ENCODE data around the gene HS6ST1.

HS6ST1 gene

DNA sequence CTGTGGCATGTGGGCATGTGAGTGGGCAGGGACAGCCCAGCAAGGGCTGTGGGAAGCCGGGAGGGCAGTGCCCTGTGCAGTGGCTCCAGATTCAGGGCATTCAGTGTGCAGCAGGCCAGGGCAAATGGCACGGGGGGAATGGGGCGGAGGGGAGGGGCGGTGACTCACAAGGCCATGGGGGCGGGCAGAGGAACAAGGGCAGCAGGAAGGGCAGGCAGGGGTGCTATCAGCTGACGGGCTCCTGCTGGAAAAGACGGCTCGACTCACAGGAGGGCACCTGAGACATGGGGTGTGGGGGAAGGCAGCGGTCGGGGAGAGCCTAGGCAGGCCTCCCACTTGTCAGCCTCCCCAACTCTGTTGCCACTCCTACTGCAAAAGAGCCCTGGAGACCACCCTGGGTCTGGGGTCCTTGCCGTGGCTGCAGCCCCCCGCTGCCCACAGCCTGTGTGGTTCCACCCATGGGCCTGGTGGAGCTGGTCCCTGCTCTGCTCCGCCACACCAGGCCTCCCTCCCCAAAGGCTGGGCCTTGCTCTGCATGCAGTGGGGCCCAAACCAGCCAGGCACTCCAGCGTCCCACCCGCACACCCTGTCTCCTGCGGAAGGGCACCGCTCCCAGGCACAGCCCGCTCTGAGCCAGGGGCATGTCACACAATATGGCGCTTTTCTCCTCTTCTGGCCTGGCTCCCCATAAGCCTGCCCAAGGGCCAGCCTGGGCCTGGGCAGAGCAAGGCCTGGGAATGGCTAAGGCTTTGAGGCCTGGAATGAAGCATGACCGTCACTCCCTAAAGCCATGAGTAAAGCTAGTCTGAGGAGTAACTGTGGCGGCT, 25.9 kb downstream of the HS6ST1 start:
- DNase-seq: no peak

DNA sequence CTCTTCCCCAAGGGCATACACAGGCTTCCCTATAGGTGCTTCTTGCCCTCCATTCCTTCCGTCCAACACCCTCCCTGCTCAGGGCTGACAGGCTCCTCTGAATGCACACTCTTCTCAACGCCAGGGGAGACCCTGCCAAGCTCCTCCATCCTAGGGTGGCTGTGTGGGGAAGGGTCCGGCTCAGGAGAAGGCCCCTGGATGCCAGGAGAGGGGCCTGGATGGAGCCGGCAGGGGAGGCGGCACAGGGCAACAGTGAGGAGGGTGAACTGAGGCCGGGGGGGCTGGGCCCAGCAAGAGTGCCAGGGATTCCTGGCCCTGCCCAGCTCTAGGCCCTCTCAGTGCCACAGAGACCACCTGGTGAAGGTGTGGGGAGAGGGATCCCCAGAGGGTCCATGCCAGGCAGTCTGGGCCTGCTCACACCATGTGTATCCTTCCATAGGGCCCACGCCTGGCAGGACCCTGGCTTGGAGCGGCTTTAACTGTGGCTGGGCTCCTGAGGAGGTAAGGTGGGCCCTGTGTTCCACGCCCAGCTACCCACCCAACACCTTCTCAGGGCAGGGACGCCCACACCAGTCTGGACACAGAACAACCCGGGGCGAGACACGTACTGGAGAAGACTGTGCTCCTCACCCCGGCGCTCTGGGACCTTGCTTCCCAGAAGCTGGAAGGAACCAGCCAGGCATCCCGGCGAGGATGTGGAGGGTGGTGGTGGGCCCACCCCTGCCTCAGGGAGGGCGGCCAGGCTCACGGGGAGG, 26.6 kb downstream of the HS6ST1 start:
- DNase-seq: no peak

DNA sequence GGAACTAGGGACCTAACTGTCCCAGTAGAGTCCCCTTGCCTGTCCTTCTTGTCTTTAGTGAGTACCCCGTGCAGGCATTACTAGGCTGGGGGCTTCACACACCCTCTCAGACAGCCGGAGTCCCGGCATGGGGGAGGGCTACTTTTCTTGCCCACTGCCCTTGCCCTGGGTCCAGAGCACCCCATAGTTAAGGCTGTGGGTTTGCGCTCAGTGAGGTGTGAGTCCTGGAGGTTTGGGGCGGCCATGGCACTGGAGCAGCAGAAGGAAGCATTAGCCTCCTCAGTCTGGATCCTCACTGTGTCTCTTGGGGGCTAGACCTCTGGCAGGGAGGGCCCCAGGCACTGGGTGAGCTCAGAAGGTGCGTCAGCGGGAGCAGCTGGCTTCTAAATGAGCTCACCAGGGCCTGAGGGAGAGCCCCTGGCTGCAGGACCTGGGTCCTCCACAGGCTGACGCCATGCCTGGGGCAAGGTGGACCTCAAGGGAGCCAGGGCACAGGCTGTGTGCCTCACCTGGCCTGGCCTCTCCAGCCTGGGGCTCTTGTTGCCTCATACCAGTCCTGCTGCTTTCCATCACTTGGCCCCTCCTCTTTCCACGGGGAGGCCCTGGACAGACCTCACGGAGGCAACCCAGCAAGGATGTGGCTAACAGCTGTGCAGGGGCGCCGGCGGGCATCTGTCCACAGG, 27.4 kb downstream of the HS6ST1 start:
- DNase-seq: no peak

DNA sequence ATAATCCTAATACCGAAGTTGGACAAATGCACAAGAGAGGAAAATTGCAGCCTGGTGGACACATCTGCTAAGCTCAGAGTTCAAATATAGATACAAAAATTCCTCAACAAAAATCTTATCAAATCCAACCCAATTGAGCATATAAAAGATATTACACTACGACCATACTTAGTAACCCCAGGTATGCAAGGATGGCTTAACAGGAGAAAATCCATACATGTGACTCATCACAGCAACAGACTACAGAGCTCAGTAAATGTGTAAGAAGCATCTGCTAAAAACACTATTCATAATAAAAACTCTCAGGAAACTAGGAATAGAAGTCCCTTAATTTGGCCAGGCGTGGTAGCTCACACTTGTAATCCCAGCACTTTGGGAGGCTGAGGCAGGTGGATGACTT, 28.3 kb downstream of the HS6ST1 start:
- DNase-seq: no peak

DNA sequence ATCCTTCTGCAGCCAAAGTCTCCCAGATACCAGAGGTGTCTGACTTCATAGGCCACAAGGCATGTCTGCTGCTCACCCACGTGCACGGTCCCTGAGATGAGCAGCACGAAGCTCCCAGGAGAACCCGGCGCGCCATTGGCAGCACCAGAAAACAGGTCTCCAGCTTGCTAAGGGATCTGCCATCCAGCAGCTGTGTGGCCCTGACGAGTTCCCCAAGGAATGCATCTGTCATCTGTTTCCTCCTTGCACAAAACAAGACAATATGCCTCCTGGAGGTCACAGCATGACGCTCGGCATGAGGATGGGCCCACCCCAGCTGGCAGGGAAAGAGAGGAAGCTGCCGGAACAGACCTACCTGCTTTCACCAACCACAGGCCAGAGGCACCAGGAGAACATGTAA, 29.2 kb downstream of the HS6ST1 start:
- peak; percentile 41 for DNase-seq

DNA sequence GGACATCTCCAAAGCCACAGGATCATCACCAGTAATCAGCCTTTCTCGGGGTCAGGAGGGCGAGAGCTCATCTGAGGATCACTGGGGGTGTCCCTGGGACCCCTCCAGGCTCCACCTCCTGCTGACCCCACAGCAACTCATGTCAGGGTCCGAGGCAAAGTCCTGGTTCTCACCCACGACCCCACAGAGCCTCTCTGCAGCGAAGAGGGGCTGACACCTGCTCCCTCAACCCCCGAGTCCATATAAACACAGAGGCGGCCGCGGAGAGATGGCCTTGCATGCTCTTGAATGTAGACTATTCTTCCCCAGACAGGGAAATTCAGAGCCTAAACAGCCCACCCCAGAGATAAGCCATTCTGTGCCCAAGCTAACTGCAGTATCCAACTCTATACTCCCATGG, 29.9 kb downstream of the HS6ST1 start:
- DNase-seq: no peak

DNA sequence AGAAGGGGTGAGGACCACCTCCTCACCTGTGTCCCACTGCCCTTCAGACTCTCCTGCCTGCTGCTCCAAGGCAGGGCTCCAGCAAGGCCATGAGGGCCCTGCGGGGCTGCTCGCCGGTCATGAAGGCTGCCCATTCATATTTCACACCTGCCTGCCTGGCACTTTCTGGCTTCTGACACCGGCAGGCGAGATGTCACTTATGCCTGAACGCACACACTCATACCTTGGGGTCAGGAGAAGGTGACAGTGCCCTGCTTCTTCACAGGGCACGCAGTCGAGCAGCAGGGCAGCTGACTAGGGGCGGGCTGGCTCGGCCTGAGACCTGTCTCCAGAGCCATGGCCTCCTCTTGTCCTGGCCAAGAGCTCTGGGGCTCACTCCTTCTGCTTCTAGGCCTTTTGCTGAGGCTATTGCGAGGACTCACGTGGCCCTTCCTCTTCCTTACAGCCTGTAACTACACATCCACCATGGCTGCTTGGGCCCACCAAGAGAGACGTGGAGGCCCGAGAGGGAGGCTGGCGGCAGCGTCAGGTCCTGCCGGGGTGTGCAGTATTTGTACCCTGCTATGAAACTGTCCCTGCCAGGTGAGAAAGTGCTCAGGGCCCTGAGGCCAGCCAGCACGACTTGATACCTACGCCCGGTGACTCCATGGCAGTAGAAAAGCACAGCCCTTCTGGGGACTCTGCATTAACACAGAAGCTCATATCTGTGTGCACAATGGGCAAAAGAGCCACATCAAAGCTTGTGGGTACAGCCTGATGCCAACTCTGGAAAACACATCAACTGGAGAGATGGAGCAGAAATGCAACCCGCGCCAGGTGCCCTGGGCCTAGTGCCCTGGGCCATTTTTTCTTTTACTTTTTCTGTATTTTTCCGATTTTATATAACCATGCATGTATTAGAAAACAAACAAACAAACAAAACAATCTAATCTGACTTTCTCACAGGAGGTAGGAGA, 30.6 kb downstream of the HS6ST1 start:
- no peak for DNase-seq

DNA sequence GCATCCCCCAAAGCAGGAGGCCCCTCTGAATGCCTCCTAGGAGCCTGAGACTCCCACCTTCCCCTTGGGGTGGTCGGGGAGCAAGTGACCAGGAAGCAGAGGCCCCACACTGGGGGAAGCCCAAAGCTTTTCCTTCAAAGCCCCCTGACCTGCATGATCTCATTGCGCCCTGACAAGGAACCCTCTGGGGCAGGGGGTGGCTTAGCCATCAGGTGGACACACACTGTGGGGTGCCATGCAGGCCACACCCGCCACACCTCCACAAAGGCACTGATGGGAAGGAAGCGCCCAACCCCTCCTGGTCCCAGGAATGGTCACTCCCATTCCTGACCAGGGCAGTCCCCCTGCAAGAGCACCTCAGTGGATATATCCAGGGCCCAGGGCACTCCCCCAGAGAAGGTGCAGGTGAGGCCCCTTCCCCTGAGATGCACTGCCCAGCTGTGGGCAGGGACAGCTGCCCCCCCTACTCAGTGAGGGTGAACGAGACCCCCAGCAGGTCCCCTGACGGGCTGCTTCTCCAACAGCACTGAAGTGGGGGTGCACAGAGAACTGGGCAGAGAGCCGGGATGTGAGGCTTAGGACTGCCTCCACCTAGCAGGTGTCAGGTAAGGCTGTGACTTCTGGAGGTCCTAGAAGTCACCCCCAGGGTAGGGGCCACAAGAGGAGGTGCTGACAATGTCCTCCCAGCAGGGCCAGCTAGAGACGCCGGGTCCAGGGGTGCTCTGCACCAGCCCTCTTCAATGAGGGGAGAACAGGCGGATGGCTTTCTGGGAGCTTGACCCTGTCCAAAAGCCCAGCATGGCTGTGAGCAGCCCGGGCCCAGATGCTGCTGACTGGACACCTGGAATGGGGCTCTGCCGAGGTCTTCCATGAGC, 31.5 kb downstream of the HS6ST1 start:
- no peak for DNase-seq

DNA sequence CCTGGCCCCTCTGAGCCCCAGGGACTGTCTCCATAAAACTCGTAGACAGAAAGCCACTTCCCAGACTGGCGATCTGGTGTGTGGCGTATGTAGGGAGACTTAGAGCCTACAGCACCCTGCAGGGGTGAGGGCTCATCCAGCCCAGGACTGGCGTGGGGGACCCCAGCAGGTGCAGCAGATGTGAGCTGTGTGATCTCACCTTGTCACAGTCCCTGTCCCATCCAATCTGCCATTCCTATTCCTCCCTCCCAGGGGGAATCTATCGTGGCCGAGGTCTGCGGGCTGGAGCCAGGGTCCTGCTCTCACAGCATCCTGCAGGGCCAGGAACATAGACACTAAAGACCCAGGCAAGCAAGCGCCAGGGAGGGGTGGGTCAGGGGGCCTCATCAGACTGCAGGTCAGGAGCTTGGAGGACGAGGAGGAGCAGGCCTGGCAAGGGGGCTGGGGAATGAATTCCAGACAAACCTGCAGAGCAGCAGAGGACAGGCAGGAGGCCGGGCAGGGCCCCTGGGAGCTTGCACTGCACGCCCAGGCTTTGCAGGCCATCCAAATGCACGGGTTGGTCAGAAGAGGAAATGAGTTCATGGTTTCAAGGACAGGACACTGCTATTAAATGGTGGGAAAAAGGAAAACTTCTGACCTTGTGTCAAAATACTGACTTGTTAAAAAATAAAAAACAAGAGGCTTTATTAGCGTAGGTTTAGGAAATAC, 32.5 kb downstream of the HS6ST1 start:
- no peak for DNase-seq

DNA sequence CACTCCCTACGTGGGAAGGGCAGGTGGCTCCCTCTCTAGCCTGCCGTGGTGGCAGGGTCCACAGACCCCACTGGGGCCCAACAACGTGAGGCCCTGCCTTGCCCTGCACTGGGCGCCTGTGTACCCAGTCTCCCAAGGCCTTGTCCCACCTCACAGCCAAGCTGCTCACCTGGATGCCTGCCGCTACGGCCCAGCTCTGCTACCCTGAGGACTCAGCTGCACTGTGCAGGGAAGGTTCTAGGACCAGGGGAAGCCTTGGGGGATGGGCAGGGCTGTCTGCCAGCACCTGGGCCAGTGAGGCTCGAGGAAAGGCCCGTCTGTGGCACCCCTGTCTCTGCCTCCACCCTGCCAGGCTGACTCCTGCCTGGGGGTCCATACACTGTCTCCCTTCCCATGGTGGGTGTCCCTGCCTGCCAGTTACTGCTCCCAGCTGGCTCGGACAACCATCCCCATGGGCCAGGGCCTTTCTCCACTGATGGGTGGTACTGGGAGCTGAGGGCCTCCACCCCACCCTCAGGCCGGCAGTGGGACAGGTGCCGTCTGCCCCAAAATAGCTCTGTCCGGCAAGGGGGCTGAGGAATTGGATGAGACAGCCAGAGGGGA, 33.2 kb downstream of the HS6ST1 start:
- no peak for DNase-seq

DNA sequence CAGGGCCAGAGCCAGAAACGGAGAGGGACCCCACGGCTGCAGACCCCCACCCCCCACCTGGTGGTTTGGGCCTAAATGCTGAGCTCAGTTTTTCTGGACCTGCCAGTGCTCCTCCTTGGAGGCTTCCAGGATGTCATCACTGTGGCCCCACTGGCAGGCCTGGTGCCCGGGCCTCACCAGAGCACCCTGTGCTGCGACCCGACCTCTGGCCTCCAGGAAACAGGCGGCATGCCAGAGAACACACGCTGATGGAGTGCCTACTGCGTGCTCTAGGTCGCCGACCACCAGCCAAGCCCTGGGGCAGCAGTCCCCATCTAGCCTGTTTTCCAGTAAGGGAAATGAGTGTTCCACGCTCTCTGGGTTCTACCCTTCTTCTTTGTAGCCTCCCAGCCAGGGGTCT, 33.8 kb downstream of the HS6ST1 start:
- DNase-seq: no peak

DNA sequence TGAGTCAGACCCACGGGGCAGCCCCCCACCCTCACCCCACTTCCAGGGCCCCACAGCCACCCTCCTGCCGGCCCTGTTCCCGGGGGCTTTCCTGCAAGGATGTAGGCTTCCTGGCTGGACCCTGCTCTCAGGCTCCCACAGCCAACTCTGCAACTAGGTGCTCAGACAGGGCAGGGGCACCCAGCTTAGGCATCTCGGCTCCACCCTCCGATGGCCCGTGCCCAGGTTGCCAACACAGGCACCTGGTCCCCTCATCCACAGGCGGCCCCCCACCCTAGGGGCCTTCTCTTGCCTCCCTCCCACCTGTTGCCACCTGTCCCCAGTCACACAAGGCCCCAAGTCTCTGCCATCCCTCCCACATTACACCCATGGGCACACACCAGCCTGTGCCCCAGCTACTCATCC, 34.6 kb downstream of the HS6ST1 start:
- no peak for DNase-seq

DNA sequence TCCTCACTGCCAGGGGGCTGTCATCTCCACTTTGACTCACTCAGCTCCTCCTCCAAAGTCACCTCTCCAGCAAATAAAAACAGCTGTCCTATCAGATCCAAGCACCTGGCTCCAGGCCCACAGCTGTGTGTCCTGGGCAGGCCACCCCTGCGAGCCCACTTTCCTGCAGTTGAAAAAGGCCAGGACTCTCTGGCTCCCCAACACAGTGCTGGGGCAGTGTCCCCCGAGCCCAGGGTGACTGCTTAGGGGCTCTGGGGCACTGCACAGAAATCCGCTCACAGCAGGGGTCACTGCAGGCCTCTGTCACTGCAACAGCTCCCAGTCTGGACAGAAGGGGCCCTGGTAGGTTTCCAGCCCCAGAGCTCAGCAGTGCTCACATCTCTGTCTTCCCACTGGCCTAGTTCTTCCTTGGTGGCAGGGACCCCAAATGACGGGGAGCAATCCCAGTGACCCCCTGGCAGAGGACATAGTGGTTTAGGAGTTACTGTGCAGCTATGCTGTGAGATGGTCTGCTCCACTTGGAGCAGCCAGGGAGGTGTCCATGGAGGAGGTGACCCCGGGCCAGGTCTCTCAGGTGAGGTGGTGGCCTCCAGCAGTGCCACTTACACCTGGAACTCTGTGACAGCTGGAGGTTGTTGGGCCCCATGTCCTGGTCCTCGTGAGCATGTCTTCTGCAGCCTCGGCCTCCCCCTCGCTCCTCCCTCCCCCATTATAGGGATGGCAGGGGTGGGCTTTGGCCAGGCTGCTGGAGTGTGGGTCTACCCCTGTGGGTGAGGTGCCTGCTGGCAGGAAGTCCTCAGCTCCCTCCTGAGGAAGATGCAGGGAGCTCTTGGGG, 35.5 kb downstream of the HS6ST1 start:
- no peak for DNase-seq

DNA sequence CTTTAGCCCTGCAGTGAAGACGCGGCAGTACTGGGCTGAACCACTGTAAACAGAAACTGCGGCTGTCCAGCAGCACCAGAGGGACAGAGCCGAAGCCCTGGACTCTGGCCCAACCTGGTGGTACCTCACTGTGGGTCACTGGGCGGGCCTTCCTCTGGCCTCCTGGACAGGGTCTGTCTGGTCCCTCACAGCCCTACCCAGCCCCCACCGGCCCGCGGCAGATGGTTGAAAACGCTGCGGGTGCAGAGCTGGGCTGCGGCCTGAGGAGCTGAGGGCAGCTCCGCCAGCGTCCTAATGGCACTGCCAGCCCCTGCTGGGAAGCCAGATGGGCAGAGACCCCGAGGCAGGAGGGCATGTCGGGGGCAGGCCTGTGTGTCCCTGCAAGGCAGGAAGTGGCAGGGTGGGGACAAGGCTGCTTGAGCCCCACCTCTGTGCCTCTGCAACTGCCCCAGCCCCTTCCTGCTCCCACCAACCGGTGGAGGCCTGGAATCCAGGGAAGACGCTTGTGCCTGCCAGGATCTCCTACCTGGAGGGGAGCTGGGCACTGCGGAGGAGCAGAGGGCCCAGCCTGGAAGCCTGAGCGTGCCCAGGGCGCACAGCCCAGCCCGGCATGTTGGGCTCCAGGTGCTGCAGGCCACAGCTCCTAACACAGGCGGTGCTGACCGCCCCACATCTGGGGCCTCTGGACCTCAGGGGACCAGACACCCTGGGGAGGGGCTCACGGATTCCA, 36.3 kb downstream of the HS6ST1 start:
- no peak for DNase-seq

DNA sequence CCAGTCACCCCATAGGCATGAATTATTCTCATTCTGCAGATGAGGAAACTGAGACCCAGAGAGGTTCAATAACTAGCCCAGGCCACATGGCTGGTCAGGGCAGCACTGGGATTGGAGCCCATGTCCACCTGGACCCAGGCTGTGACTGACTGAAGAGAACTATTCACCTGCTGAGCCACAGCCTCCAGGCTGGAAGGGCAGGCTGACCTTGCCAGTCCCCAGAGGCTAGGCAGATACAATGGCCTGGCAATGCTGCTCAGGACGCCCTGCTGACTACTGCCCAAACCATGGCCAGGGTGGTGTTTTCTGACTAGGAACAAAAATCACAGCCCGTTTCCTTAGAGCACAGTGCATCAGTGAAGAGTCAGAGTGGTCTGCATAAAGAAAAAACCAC, 36.8 kb downstream of the HS6ST1 start:
- no peak for DNase-seq

DNA sequence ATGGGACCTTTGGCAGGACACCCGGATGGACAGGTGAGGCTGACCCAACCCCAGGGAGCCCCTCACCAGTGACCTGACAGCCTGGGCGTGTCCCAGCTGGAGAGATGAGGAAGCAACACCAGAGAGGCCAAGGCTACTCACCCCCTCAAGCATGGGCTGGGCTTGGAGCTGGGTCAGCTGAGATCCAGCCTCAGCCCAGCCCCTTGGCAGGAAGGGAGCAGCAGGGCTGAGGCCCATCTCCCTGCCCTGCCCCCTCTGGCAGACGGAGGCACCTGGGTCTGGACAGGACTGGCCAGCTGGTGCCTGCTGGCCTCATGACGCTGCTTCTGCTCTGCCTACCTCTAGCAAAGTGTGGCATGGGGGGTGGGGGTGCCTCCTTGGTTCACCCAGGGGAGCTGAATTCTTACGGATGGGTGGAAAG, 37.8 kb downstream of the HS6ST1 start:
- no peak for DNase-seq

DNA sequence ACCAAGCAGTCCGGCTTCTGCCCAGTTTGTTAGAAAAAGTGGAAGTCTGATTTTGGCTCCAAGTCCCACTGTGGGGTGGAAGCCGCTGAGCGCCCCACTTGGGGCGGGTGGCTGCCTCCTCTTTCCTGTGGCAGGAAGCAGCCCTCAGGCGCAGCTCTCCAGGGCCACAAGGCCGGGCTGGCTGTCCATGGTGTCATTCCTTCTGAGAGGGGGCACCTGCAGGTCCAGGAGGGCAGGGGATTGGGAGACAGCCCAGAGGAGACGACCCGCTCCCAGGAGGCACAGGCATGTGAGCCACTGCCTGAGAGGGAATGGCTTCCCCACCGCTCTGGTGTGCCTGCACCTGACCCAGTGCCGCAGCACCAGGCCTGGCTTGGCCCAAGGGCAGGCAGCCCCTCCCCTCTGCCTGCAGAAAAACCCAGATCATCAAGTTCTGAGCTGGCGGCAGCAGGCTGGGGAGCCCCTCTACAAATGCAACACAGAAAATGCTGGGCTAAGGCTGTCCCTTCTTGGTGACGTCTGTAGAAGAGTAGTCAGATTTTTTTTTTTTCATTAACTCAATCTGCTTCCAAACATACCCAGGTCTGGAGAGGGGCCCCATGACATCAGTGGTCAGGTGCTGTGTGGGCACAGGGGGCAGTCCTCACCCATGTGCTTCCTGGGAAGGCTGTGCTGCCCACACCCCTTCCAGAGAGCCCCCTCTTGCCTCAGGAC, 38.4 kb downstream of the HS6ST1 start:
- no peak for DNase-seq

DNA sequence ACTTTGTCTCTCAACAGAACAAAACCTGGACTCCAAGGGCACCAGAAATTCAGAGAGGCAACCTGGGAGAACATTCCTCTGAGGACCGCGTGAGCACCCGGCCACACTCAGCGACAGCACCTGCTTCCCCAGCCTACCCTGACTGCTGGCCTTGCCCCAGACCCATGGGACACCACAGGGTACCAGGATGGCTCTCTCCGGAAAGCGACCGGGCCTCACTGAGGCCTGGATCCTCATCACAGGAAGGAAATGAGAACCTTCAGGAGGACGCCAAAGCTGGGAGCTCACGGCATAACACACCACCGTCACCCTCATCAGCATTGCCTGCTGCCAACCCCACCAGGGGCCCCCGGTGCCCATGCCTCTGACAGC, 38.9 kb downstream of the HS6ST1 start:
- DNase-seq: no peak
